EL (cell line): ENCODE results near the gene GPSM1.
"Not testable (repeated sequence)": the region's sequence is repeated elsewhere in the genome, so short reads cannot be mapped to it uniquely, and the experiment has no call there.

Source experiments
- DNase-seq: peaks from one replicate; pipeline ENCODE4 v3.0.0-alpha.2; 2016

Gene GPSM1

GRCh38 chr9:136347472-136348256 lies 20.3 kb downstream of the GPSM1 start:
- no peak for DNase-seq

GRCh38 chr9:136348691-136349090 lies 21.4 kb downstream of the GPSM1 start:
- DNase-seq, result no peak

DNA sequence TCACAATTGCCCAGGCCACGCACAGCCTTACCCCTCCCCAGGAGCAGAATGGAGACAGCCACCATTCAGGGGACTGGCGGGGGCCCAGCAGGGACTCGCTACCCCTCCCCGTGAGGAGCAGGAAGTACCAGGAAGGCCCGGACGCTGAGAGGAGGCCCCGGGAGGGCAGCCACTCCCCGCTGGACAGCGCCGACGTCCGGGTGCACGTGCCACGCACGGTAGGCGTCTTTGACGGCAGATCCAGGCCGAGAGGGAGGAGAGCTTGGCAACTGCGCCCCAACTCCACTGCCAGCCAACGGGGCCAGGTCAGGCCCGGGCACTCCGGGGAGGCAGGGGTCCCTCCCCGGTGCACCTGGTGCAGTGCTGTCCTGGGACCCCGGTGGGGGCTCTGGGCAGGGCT lies 22.2 kb downstream of the GPSM1 start:
- DNase-seq, result no peak

DNA sequence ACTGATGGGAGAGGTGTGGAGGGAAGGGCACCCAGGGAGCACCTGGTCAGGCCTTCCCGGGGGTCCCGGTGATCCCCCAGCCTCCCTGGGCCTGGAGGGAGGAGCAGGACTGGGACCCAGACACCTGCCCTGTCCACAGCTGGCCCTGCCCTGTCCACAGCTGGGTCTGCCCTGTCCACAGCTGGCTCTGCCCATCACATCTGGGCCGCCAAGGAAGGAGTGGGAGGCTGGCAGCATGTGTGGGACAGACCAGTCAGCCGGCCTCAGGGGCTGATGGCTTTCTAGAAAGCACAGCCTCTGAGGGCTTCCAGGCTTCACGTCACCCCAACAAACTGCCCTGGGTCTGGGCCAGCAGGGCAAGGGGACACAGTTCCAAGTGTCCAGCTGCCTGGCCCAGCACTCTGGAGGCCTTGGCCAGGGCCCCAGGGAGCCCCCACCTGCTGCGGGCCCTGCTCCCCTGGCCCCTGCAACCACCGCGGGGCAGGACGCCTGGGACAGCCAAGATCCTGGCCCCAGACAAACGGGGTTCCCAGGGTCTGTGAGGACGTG lies 24.0 kb downstream of the GPSM1 start:
- no peak for DNase-seq

DNA sequence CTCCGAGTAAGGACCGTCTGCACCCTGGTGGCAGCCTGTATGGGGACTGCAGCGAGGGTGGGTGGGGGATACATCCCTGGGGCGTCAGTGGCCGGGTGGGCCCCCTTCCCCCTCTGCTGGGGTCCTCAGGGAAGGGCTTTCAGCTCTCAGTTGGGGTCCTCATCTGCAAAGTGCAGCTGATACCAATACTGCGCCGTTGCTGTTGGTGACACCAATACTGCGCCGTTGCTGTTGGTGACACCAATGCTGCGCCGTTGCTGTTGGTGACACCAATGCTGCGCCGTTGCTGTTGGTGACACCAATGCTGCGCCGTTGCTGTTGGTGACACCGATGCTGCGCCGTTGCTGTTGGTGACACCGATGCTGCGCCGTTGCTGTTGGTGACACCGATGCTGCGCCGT lies 24.5 kb downstream of the GPSM1 start:
- not testable (repeated sequence) for DNase-seq

GRCh38 chr9:136352682-136353081 lies 25.3 kb downstream of the GPSM1 start:
- DNase-seq, result no peak

GRCh38 chr9:136353088-136353487 lies 25.7 kb downstream of the GPSM1 start:
- DNase-seq, result no peak

- no peak for DNase-seq
Measured at GRCh38 chr9:136353757-136354488, 26.6 kb downstream of the GPSM1 start.

DNA sequence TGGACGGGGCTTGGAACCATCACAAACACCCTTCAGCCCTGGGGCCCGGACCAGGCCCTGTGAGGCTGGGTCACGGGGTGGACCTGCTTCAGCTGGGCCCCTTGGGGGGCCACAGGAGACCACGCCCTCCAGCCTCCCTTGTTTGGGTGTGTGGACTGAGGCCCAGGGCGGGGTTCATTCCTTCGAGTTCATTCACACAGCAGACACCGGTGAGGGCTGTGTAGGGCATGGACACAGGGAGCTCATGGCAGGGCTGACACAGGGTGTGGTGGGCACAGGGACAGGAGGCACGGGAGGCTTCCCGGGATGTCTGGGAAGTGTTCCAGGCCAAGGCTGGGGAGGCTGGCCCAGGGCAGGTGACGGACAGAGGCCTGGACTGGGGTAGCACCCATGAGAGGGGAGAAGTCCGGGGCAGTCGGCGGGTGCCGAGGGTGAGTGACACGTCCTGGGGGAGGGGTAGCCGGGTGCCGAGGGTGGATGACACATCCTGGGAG lies 27.3 kb downstream of the GPSM1 start:
- peak; percentile 65 for DNase-seq

GRCh38 chr9:136355616-136356557 lies 28.5 kb downstream of the GPSM1 start:
- no peak for DNase-seq

DNA sequence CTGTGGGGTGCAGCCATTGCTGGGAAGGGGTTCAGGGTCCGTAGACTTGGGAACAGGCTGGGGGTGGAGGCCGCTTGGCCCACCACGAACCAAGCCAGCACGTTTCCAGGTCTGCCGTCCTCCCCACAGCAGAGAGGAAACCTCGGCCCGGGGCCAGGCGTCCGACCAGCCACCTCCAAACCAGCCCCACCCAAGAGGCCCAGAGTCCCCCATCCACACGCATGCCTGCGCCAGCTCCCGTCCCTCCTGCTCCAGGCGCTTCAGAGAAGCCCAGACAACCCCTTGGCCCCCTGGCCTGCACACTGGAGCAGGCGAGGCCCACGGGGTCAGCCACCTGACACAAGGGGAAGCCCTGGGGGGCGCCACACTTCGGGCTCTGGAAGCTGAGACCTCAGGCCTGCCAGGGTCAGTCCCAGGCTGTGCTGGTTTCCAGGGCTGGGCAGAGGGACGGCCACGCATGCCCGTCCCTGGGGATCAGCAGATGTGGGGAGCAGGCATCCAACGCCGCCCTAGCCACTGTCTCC lies 29.9 kb downstream of the GPSM1 start:
- DNase-seq, result no peak

- no peak for DNase-seq
Measured at GRCh38 chr9:136358016-136358415, 30.7 kb downstream of the GPSM1 start.

GRCh38 chr9:136358888-136359287 lies 31.5 kb downstream of the GPSM1 start:
- DNase-seq, result no peak

DNA sequence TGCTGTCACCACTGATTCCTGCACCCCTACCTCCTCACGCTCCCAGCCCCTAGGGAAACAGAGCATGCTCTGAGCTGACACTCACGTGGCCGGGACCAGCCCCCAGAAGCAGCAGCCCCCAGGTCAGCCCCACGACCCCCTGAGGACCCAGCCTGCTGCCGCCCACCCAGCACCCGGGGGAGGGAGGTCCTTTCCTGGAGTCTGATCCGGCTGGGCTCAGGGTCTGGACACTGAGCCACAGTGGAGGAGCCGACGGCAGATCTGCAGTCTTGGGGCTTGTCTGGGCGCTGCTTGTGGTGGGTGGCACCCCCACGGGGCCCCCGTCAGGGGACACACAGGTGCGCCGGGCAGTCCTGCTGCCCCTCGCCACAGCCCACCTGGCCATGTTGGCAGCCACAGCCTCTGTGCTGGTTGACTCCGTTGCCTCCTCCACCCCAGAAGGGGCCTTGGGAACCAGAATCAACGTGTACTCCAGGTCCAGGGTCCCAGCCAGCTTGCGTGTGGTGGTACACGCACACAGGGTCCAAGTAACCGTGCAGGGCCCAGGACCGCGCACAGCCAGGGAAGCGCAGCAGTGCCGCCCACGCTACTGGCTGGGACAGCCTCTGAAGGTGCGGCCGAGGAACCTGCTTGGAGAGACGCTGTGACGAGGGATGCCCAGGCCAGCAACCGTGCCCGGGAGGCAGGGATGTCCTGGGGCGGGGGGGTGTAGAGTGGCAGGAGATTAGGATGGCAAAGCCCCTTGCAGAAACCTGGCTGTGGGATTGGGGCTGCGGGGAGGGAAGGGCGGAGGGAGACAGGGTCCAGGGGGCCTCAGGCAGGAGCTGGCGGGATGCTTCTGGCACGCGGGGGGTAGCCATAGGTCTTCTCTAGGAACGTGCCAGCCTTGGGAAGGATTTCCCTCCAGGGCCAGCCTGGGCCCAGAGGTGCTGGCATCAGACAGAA lies 32.7 kb downstream of the GPSM1 start:
- no peak for DNase-seq

DNA sequence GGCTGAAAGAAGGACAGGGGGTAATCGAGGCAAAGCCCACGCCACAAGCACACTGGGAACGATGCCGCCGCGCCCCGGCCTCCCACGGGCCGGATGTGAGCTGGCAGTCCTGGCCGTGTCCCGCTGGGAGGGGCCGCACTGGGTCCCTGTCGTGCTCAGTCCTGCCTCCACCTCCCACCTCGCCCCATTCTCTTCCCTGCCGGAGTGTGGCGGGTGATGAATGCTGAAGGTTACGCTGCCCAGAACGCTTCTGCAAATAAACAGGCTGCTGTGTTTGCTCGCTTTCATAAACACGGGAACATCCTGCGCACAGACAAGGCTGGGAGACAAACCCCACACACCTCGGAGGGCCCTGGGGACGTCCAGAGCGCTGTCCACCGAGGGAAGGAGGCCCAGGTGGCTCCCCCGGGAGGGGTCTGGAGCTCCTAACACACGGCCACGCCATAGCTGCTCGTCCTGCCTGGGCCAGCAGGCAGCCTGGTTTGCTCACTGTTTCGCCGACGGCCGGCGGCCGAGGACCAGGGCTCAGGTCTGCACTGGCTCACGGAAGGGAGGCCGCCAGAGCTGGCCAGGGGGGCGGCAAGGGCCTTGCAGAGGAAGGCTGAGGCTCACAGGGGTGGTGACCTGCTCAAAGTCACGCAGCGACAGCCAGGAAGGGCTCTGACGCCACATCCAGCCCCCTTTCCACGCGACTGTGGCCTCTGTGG lies 33.9 kb downstream of the GPSM1 start:
- peak; percentile 46 for DNase-seq

GRCh38 chr9:136361754-136362449 lies 34.6 kb downstream of the GPSM1 start:
- no peak for DNase-seq

DNA sequence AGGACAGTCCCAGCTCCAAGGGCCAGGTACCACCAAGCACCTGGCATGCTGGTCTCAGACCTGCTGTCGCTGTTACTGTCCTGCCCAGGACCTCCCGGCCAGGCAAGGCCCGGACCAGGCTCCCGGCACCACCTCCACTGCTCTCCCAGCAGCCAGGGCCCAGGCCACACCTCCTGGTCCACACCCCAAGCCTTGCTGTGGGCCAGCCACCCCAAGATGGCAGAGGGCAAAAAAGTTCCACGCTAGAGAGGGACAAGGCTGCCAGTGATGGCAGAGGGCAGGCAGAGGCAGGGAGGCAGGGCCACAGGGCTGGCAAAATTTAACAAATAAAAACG lies 35.1 kb downstream of the GPSM1 start:
- DNase-seq, result no peak

GRCh38 chr9:136363106-136363948 lies 36.0 kb downstream of the GPSM1 start, which contains the start of gene DNLZ:
TSS of gene DNLZ (minus strand) at chr9:136363744. CDS start at chr9:136363714, 30 bp downstream.
- peak; percentile 95 for DNase-seq
